HPDE6-E6E7 (cell line): ENCODE measurements around the gene WNK2.
"Not testable (repeated sequence)": the region's sequence is repeated elsewhere in the genome, so short reads cannot be mapped to it uniquely, and the experiment has no call there.

Experiments used
- DNase-seq: peaks from one replicate; pipeline ENCODE4 v3.0.0; 2011; ENCODE audit warnings: missing footprints; ENCODE audit errors: extremely low spot score

Gene WNK2

DNA sequence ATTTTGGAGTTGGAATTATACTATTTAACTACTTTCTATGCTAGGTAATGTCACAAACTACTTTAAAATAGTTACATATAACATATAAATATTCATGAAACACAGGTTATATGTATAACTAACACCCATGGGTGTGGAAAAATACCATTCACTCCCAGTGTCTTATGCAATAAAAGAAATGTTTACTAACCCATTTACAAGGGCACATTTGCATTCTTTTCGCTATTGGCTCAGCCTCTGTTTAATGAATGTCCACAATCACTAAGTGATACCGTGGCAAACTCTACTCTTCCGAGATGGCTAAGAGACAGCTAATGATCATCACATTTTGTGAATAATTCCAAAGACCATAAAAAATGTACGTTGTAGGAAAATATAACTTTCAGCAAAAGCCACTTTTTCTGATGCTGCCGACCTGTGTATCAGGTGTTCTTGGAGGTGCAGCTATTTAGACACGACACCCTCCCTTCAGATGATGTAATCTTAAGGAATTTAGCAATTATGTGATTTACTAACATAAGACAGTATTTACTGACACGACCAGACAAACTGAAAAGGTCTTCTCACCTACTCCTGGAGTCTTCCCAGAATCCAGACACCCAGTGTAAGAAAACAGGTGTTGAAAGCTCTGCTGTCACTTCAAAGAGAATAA, 145.8 kb downstream of the WNK2 start:
- DNase-seq, result no peak

GRCh38 chr9:93332317-93332716, 148.4 kb downstream of the WNK2 start:
- no peak for DNase-seq

DNA sequence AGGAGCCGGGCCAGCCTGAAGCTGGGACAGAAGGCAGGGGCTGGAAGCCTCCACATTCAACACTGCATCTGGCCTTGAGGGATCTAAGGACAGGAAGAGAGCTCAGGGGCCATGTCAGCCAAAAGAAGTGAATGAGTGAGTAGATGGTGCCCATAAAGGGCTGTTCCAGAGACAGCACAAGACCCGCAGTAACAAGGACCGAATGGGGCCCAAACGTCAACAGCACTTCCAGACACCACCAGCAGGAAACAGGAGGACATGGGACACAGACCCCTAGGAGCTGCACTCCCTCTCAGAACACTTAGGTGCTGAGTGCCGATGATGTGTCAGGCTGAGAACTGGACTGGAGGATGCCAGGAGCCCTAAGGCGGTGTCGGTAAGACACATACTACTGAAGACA, 152.8 kb downstream of the WNK2 start:
- no peak for DNase-seq

DNA sequence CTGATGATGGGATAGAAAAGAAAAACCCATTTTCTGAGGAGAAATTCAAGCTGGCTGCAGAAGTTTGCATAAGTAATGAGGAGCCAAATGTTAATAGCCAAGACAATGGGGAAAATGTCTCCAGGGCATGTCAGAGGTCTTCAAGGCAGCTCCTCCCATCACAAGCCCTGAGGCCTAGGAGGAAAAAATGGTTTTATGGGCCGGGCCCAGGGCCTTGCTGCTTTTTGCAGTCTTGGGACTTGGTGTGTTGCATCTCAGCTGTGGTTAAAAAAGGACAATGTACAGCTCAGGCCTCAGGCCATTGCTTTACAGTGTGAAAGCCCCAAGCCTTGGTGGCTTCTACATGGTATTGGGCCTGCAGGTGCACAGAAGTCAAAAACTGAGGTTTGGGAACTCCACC, 154.3 kb downstream of the WNK2 start:
- not testable (repeated sequence) for DNase-seq

DNA sequence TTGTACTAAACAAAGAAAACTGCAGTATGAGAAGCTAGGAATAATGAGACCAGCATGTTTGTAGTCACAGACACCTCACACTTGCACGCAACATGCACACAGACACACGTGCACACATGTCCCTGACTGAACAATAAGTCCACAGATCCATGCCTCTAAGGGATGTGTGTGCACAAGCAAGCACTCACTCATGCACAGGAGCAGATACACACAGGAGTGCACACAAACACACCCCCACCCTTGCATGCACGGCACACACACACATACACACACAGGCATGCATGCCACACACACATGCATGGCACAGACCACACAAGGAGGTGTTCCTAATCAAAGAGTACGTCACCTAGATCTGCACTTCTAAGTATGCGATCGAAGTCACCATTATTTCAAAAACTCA, 156.2 kb downstream of the WNK2 start:
- DNase-seq, result no peak

DNA sequence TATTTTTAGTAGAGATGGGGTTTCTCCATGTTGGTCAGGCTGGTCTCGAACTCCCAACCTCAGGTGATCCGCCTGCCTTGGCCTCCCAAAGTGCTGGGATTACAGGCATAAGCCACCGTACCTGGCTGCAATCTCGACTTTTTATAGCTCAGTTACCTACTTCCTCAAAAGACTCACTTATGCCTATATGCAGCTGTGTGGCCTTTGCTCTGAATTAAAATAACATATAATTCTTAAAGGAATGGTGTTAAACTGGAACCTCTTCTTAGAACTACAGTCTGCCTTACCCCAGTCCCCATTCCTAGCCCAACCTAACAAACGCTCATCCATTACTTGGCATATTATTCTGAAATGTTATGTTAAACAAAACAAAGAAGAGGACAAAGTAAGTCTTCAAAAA, 157.9 kb downstream of the WNK2 start:
- not testable (repeated sequence) for DNase-seq

GRCh38 chr9:93342428-93342827, 158.5 kb downstream of the WNK2 start:
- not testable (repeated sequence) for DNase-seq

- no peak for DNase-seq
Measured at GRCh38 chr9:93343663-93344062, 159.7 kb downstream of the WNK2 start.

- no peak for DNase-seq
Measured at GRCh38 chr9:93345643-93346230, 161.8 kb downstream of the WNK2 start.

DNA sequence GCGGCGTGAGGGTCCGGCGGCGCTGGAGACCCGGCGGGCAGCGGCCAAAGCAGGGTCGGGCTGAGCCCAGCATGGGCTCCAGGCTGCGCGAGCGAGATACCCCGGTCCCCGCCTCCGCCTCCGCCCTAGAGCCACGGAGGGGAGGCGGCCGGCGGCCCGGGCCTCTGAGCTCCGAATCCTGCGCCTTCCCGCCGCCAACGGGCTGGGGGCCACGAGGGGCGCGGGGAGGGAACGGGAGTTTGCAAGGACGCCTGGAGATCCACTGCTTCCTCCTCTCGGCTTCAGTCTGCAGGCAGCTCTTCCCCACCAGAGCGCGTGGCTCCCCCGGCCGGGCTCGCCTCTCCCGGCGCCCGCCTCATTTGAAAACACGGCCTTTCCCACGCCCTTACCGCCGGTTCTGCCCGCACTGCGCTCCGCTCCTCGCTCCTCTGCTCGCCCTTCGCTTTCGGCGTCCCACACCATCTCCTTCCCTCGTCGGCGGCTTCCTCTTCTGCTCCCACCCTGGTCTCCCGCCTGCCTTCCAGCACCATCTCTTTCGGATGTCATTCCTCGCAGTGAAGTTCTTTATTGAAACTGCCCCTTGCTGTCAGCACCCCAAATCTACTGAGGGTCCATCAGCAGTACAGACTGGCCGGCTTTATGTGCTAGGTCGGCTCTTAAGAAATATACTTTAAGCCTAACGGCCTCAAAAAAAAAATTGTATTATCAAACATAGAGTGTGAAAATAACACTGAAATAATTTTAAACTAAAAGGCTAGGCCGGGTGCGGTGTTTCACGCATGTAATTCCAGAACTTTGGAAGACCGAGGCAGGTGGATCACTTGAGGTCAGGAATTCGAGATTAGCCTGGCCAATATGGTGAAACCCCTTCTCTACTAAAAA, 162.5 kb downstream of the WNK2 start:
- no peak for DNase-seq

DNA sequence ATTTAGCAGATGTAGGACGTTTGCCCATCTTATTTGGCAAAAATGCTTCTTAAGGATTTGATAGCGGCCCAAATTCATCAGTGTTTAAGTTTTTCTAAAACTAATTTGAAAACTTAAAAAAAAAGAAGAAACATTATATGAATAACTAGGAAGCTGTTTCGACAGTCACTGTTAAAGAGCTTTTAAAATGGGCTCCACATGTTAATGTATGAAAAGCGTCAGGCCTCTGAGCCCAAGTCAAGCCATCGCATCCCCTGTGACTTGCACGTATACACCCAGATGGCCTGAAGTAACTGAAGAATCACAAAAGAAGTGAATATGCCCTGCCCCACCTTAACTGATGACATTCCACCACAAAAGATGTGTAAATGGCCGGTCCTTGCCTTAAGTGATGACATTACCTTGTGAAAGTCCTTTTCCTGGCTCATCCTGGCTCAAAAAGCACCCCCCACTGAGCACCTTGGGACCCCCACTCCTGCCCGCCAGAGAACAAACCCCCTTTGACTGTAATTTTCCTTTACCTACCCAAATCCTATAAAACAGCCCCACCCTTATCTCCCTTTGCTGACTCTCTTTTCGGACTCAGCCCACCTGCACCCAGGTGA, 163.5 kb downstream of the WNK2 start:
- not testable (repeated sequence) for DNase-seq

DNA sequence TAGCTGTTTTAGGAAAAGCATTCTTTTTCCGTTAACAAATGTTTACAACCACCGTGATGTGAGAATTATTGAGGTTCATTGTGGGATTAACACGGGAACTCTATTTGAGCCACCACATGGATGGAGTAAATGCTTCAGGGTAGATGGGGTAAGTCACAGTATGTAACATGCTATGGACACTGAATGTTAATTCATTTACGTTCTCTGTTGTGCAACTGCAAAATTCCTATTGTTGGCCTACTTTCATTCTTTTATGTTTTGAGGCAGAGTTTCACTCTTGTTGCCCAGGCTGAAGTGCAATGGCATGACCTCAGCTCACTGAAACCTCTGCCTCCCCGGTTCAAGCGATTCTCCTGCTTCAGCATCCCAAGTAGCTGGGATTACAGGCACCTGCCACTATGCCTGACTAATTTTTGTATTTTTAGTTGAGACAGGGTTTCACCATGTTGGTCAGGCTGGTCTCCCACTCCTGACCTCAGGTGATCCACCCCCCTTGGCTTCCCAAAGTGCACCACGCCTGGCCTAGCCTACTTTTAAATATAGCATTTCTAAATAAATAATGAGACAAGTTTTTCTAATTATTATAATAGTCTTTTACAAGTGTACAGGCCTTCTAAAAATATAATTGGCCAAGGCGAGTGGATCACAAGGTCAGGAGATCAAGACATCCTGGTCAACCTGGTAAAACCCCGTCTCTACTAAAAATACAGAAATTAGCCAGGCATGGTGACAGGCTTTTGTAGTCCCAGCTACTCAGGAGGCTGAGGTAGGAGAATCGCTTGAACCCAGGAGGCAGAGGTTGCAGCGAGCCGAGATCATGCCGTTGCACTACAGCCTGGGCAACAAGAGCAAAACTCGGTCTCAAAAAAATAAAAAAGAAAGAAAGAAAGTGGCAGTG, 169.7 kb downstream of the WNK2 start:
- not testable (repeated sequence) for DNase-seq

DNA sequence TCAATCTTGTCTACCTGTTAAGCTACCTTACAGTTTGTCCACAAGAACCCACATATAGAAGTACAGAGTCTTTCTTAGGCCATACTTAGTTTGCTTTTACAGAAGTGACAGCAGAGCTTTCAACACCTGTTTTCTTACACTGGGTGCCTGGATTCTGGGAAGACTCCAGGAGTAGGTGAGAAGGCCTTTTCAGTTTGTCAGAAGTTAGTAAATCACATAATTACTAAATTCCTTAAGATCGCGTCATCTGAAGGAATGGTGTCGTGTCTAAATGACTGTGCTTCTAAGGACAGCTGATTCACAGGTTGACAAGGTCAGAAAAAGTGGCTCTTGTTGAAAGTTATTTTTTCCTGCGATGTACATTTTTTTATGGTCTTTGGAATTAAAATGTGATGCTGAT, 170.5 kb downstream of the WNK2 start:
- DNase-seq, result no peak

DNA sequence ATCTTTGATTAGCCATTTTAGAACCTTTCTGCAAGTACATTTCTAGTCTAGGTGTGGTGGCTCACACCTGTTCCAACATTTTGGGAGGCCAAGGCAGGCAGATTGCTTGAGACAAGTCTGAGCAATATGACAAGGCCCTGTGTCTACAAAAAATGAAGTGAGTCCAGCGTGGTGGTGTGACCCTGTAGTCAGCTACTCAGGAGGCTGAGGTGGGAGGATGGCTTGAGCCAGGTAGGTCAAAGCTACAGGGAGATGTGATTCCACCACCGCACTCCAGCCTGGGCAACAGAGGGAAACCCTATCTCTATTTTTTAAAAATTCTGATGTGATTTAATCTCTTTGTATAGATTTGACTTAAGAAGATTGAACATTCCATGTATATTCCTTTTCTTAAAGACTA, 171.9 kb downstream of the WNK2 start:
- no peak for DNase-seq

DNA sequence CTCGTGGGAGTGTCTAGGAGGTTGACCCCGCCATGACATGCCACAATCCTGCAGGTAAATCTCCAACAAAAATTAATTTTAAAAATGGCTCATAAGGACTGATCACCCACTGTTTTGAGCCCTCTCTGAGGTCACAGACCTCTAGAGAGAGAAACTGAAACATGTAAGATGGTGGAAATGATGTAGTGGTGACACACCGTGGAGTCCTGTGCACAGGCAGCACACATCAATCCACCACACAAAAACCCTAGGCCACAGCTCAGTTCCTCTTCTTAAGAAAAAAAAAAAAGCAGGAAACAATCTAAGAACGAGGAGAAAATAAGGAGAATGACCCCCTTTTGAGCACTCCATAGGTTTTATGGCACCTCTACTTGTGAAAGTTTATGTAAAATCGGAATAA, 173.7 kb downstream of the WNK2 start:
- no peak for DNase-seq

- not testable (repeated sequence) for DNase-seq
Measured at GRCh38 chr9:93359907-93360306, 176.0 kb downstream of the WNK2 start.

DNA sequence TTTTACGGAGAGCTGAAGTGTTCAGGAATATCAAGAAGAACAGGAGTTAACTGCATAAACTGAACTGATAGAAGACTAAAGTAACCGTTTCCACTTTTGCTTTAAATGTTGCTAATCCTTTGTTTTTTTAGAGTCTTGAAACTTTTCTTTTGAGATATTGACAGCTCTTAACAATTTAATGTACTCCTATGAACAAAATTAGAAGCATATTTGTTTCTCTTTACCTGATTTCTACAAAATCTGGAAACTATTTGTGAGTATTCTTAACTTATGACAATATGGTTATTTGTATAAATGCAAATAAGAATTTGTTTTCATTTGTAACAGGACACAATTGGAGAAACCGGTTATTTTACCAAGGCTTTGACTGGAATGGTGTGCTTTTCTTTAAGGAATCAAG, 178.1 kb downstream of the WNK2 start:
- no peak for DNase-seq

DNA sequence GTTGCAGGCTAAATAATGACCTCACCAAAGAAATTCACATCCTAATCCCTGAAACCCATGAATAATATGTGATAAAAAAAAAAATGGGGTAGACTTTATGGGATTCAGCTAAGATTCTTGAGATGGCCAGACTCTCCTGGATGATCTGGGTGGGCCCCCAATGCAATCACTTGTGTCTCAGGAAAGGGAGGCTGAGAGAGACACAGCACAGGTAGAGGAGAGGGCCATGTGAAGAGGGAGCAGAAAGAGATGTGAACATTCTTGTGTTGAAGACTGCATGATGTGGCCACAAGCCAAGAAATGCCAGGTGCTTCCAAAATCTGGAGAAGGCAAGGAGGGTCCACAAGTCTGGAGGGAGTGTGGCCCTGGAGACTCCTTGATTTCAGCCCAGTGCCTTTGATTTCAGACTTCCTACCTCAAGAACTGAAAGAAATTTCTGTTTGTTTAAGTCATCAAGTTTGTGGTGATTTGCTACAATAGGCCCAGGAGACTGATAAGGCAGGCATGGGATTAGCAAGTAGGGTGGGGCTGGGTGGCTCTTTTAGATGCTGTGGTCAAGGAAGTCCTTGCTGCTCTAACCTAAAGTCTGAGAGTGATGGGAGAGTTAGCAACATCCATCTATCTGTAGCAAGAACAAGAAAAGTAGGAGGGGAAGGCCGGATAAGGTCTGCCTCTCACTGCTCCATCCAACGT, 180.9 kb downstream of the WNK2 start:
- DNase-seq, result no peak

- no peak for DNase-seq
Measured at GRCh38 chr9:93365427-93366118, 181.6 kb downstream of the WNK2 start.

- DNase-seq, result no peak
Measured at GRCh38 chr9:93366119-93366447, 182.1 kb downstream of the WNK2 start.
